ENCODE measurements around the gene DISC1. TPM values are rescaled to one million over a fixed set of nuclear protein-coding genes. Genes with fewer than 3 reads are reported as not detected.

Gene DISC1
- total and polyA plus RNA-seq, 11 donors = 0.76 to 12.8 (median 4.3) TPM

GRCh38 chr1:231723146-231723545 is 96.6 kb downstream of the DISC1 start:
- no peak for DNase-seq
- WGBS, 4 donors = 79 to 88% (median 83%) methylated on average over 7 of the region's 7 CpGs
- TF ChIP-seq POLR2A (IDR thresholded peaks at IDR 0.05) = no peak
- no peak for TF ChIP-seq CTCF (IDR thresholded peaks at IDR 0.05)
- Histone ChIP-seq H3K36me3 (no peaks in the 10 kb centered on the region), H3K4me3 (no peak overlapping the region), H3K9me3 (no peaks in the 10 kb centered on the region), H3K27ac (no peak overlapping the region), H3K4me1 (peaks cover 0 to 14% (median 0%) of the 10 kb centered on the region in 12 donors), H3K27me3 (no peaks in the 10 kb centered on the region)
- intact Hi-C loops (cut with DNase I) = loop anchor here in 1 of 10 donors (10.0 kb wide), 1 partner anchor 1512 kb away; no protein-coding TSS in a partner anchor
- no peak for ATAC-seq

GRCh38 chr1:231724041-231724440 is 97.5 kb downstream of the DISC1 start:
- DNase-seq = no peak
- Histone ChIP-seq H3K27me3 (no peaks in the 10 kb centered on the region), H3K4me3 (no peak overlapping the region), H3K9me3 (no peaks in the 10 kb centered on the region), H3K36me3 (no peaks in the 10 kb centered on the region), H3K27ac (no peak overlapping the region), H3K4me1 (peaks cover 0 to 14% (median 0%) of the 10 kb centered on the region in 12 donors)
- ATAC-seq = no peak
- intact Hi-C loops (cut with DNase I) = loop anchor here in 1 of 10 donors (10.0 kb wide), 1 partner anchor 1511 kb away; no protein-coding TSS in a partner anchor
- WGBS, 4 donors = 66 to 76% (median 72%) methylated on average over 5 of the region's 5 CpGs
- TF ChIP-seq CTCF (IDR thresholded peaks at IDR 0.05) (no peak), POLR2A (IDR thresholded peaks at IDR 0.05) (no peak)

- intact Hi-C loops (cut with DNase I) = loop anchor here in 1 of 10 donors (10.0 kb wide), 1 partner anchor 1510 kb away; no protein-coding TSS in a partner anchor
- peak in 1 of 5 donors; percentile 34 for DNase-seq
- peak in 3 of 4 donors; percentile 56 to 76 (median 68) for ATAC-seq
Observed at GRCh38 chr1:231724876-231725647, 98.5 kb downstream of the DISC1 start.

More at GRCh38 chr1:231724876-231725647, 98.5 kb downstream of the DISC1 start:
- H3K27ac ChIP-seq = no peak overlapping the region
- H3K4me1 ChIP-seq = peaks cover 0 to 14% (median 0%) of the 10 kb centered on the region in 12 donors
- no peaks in the 10 kb centered on the region for H3K36me3 ChIP-seq
- H3K9me3 ChIP-seq = no peaks in the 10 kb centered on the region
- H3K27me3 ChIP-seq = no peaks in the 10 kb centered on the region
- WGBS, 4 donors = 76 to 84% (median 82%) methylated on average over 13 of the region's 13 CpGs
- H3K4me3 ChIP-seq = no peak overlapping the region
- TF ChIP-seq POLR2A (IDR thresholded peaks at IDR 0.05) (no peak), CTCF (IDR thresholded peaks at IDR 0.05) (peak in 9 of 12 donors; percentile 20 to 50 (median 26))
